Gastroesophageal sphincter (tissue), 3 donors: ENCODE results near the gene CTLA4.

Experiments used
- EP300 ChIP-seq: sonication (generic); formaldehyde crosslinking; IDR thresholded peaks from one replicate; pipeline ENCODE4 v1.6.1; 2017; ENCODE audit warnings: antibody characterized with exemption, mild to moderate bottlenecking
- POLR2A ChIP-seq, 2 donors: fragments of 450-650 bp; IDR thresholded peaks; one replicate each; pipeline ENCODE4 v1.6.1; 2017; ENCODE audit warnings: antibody characterized with exemption in 2 of 2, mild to moderate bottlenecking in 2 of 2, moderate library complexity in 1 of 2
- POLR2AphosphoS5 ChIP-seq: sonication (generic); formaldehyde crosslinking; IDR thresholded peaks from one replicate; pipeline ENCODE4 v1.6.1; 2017; ENCODE audit warnings: antibody characterized with exemption
- TF ChIP-seq, protein P1 (sequence below), 4 experiments: fragments of 200-600 bp in 2 of 4; fragments of 450-650 bp in 2 of 4; sonication (generic) in 1 of 4; IDR thresholded peaks; one replicate each; pipeline ENCODE4 v1.5.1; 2017 to 2019; ENCODE audit warnings: antibody characterized with exemption in 4 of 4, mild to moderate bottlenecking in 2 of 4, moderate library complexity in 2 of 4

GRCh38 chr2:203841654-203842053, 25.9 kb upstream of the CTLA4 start:
- no peak for TF ChIP-seq POLR2AphosphoS5
- TF ChIP-seq POLR2A (IDR thresholded peaks at IDR 0.05) = no peak
- TF ChIP-seq, protein P1, sequence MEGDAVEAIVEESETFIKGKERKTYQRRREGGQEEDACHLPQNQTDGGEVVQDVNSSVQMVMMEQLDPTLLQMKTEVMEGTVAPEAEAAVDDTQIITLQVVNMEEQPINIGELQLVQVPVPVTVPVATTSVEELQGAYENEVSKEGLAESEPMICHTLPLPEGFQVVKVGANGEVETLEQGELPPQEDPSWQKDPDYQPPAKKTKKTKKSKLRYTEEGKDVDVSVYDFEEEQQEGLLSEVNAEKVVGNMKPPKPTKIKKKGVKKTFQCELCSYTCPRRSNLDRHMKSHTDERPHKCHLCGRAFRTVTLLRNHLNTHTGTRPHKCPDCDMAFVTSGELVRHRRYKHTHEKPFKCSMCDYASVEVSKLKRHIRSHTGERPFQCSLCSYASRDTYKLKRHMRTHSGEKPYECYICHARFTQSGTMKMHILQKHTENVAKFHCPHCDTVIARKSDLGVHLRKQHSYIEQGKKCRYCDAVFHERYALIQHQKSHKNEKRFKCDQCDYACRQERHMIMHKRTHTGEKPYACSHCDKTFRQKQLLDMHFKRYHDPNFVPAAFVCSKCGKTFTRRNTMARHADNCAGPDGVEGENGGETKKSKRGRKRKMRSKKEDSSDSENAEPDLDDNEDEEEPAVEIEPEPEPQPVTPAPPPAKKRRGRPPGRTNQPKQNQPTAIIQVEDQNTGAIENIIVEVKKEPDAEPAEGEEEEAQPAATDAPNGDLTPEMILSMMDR (IDR thresholded peaks at IDR 0.05) = no peak
- TF ChIP-seq EP300 = no peak
